NCI-H2171 treated with DMSO at 0.1 percent for 48 hours (cell line): ENCODE results near the gene SMIM1.

Source experiments
- DNase-seq: peaks from one replicate; lab custom pipeline; 2025; lab: John Stamatoyannopoulos, UW

Gene SMIM1

GRCh38 chr1:3756394-3756793 lies 16.2 kb upstream of the SMIM1 start:
- no peak for DNase-seq

GRCh38 chr1:3759164-3759563 lies 13.4 kb upstream of the SMIM1 start:
- no peak for DNase-seq

GRCh38 chr1:3759796-3760195 lies 12.8 kb upstream of the SMIM1 start:
- peak; percentile 9 for DNase-seq

GRCh38 chr1:3761296-3762010 lies 11.1 kb upstream of the SMIM1 start:
- DNase-seq, result no peak

GRCh38 chr1:3762151-3762872 lies 10.2 kb upstream of the SMIM1 start:
- DNase-seq, result no peak

GRCh38 chr1:3762873-3763228 lies 9.7 kb upstream of the SMIM1 start:
- no peak for DNase-seq

- no peak for DNase-seq
Observed at GRCh38 chr1:3763351-3764125, 9.0 kb upstream of the SMIM1 start.

GRCh38 chr1:3767328-3767925 lies 5.1 kb upstream of the SMIM1 start:
- DNase-seq, result no peak

- no peak for DNase-seq
Observed at GRCh38 chr1:3768811-3769390, 3.6 kb upstream of the SMIM1 start.

GRCh38 chr1:3770047-3770765 lies 2.3 kb upstream of the SMIM1 start:
- no peak for DNase-seq

GRCh38 chr1:3771108-3772026 lies 1.2 kb upstream of the SMIM1 start:
- DNase-seq, result no peak

GRCh38 chr1:3772027-3772714 lies 378 bp upstream of the SMIM1 start:
- DNase-seq, result peak; percentile 41

- no peak for DNase-seq
Observed at GRCh38 chr1:3773572-3774275, 1.2 kb downstream of the SMIM1 start.

- no peak for DNase-seq
Observed at GRCh38 chr1:3774276-3774945, 1.9 kb downstream of the SMIM1 start.

GRCh38 chr1:3774946-3775489 lies 2.5 kb downstream of the SMIM1 start:
- no peak for DNase-seq

- DNase-seq, result peak; percentile 65
Observed at GRCh38 chr1:3775490-3776230, 3.1 kb downstream of the SMIM1 start.

- no peak for DNase-seq
Observed at GRCh38 chr1:3776231-3776961, 3.8 kb downstream of the SMIM1 start.
